ENCODE results near the gene CELA2A. TPM values are rescaled to one million over a fixed set of nuclear protein-coding genes. Genes with fewer than 3 reads are reported as not detected.
"Not testable (repeated sequence)": the region's sequence is repeated elsewhere in the genome, so short reads cannot be mapped to it uniquely, and the experiment has no call there.

Gene CELA2A
- total and polyA plus RNA-seq, 8 donors = 360 to 20,184 (median 3,756) TPM

DNA sequence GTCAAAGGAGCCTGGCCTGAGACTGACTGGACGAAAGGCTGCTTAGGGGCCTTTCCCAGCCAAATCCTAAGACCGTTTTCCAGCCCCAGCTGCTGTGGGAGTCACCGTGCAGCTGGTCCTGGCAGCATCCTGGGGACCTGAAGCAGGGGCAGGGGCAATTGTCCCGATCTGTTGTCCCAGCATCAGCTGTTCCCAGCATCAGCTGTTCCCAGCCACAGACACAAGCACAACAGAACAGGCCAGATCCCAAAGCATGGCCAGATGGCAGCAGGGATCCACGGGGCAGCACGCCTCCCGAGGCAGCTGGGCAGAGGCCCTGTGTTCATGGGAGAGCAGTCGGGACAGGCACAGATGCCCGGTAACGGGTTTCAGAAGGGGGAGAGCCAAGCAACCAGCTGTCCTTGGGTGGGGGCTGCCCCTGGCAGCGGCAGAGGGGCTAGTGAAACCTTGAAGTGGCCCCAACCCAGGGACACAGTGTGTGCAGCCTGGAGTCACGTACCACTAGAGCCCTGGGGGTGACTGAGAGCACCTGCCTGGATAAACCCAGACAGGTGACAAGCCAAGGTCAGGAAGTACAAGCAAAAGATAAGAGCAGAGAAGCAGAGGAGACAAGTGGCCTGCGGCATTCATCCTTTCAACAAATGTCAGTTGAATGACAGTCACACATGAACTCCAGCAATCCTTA, 32.7 kb downstream of the CELA2A start:
- ATAC-seq (peak; percentile 18 to 75 (median 68)), DNase-seq (peak in 1 of 6 donors; percentile 59), FAIRE-seq (no peak)
- Histone ChIP-seq H3K36me3 (peaks cover 0 to 24% (median 0%) of the 10 kb centered on the region in 3 donors), H3K4me3 (no peak overlapping the region), H3K27ac (peak overlapping the region; percentile 24 to 74 (median 40)), H3K9me3 (no peaks in the 10 kb centered on the region), H3K27me3 (no peaks in the 10 kb centered on the region), H3K4me1 (peaks cover 0 to 9% (median 5%) of the 10 kb centered on the region in 3 donors)
- intact Hi-C loops (cut with DNase I) = no loop called here
- TF ChIP-seq, protein P1, sequence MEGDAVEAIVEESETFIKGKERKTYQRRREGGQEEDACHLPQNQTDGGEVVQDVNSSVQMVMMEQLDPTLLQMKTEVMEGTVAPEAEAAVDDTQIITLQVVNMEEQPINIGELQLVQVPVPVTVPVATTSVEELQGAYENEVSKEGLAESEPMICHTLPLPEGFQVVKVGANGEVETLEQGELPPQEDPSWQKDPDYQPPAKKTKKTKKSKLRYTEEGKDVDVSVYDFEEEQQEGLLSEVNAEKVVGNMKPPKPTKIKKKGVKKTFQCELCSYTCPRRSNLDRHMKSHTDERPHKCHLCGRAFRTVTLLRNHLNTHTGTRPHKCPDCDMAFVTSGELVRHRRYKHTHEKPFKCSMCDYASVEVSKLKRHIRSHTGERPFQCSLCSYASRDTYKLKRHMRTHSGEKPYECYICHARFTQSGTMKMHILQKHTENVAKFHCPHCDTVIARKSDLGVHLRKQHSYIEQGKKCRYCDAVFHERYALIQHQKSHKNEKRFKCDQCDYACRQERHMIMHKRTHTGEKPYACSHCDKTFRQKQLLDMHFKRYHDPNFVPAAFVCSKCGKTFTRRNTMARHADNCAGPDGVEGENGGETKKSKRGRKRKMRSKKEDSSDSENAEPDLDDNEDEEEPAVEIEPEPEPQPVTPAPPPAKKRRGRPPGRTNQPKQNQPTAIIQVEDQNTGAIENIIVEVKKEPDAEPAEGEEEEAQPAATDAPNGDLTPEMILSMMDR (IDR thresholded peaks at IDR 0.05) = no peak
- 34 to 47% methylated on average over 11 to 13 of the region's 13 CpGs for WGBS, 2 donors

DNA sequence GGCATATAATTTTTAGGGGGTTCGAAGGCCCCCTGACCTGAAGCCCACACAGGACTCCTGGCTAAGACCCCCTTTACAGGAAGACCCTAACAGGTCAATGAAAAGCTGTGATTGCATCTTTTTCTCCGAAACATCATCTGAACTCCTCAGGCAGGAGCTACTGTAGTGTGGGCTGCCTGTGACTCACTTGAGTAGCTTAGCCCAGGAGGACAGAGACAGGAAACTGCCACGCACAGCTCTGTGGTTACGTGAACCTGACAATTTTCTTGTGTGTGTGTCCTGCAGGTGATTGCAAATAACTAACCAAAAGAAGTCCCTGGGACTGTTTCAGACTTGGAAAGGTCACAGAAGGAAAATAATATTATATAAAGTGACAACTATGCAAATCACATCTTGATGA, 34.5 kb downstream of the CELA2A start:
- intact Hi-C loops (cut with DNase I); H3K4me3 ChIP-seq; FAIRE-seq; H3K4me1 ChIP-seq; ATAC-seq; H3K27me3 ChIP-seq; H3K9me3 ChIP-seq; H3K27ac ChIP-seq; DNase-seq: not testable (repeated sequence)
- H3K36me3 ChIP-seq = peaks cover 0 to 19% (median 0%) of the 10 kb centered on the region in 3 donors
- 90 to 91% methylated on average over 4 of the region's 4 CpGs for WGBS, 2 donors

DNA sequence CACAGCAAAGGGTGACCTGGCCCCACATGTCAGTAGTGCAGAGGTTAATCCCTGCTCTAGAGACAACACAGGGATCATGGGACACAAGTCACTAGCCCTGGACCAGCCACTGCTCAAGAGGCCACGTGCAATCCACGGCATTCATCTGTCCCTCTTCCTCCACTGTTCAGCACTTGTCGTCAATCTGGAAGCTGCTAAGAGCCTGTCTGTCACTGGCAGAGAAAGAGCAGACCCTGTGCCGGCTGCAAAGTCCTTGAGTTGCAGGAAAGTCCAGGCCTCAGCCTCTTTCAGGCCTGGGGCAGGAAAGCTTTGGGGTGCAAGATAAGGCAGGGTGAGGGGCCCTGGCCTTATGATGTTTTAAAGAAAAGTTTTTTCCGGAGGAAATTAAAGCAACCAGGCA, 36.1 kb downstream of the CELA2A start:
- ATAC-seq (no peak), DNase-seq (no peak), FAIRE-seq (no peak)
- no peaks in the 10 kb centered on the region for H3K9me3 ChIP-seq
- H3K27ac ChIP-seq = no peak overlapping the region
- TF ChIP-seq, protein P1 (IDR thresholded peaks at IDR 0.05) = no peak
- H3K27me3 ChIP-seq = no peaks in the 10 kb centered on the region
- intact Hi-C loops (cut with DNase I) = no loop called here
- H3K4me3 ChIP-seq = no peak overlapping the region
- peaks cover 0 to 8% (median 0%) of the 10 kb centered on the region in 3 donors for H3K36me3 ChIP-seq
- peaks cover 0 to 9% (median 5%) of the 10 kb centered on the region in 3 donors for H3K4me1 ChIP-seq
- 42 to 44% methylated on average over 5 of the region's 5 CpGs for WGBS, 2 donors

DNA sequence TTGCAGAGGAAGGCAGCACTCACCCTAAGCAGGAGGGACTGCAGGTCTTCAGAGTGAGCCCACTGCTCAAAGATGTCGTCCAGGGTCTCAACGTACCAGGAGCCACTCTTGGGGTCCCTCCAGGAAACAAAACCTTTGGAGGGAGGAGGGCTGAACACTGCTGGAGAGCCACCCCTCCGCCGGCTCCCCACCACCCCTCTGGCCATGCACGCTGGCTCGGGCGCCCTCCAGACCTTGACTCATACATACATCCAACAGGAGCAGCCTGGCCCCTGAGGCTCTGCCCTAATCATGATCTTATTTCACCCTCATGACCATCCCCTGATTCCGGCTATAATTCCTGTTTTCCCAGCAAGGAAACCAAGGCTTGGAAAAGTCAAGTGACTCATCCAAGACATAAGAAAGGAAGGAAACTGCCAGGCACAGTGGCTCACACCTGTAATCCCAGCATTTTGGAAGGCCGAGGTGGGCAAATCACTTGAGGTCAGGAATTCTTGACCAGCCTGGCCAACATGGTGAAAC, 37.4 kb downstream of the CELA2A start:
- DNase-seq = no peak
- peaks cover 0 to 8% (median 0%) of the 10 kb centered on the region in 3 donors for H3K36me3 ChIP-seq
- H3K4me1 ChIP-seq = peaks cover 0 to 5% (median 0%) of the 10 kb centered on the region in 3 donors
- ATAC-seq = peak in 1 of 4 donors; percentile 8
- 58 to 62% methylated on average over 9 of the region's 9 CpGs for WGBS, 2 donors
- H3K27me3 ChIP-seq = no peaks in the 10 kb centered on the region
- no peak for FAIRE-seq
- no peak overlapping the region for H3K4me3 ChIP-seq
- intact Hi-C loops (cut with DNase I) = no loop called here
- H3K9me3 ChIP-seq = no peaks in the 10 kb centered on the region
- TF ChIP-seq, protein P1 (IDR thresholded peaks at IDR 0.05) = no peak
- H3K27ac ChIP-seq = peak overlapping the region in 1 of 4 donors; percentile 2

DNA sequence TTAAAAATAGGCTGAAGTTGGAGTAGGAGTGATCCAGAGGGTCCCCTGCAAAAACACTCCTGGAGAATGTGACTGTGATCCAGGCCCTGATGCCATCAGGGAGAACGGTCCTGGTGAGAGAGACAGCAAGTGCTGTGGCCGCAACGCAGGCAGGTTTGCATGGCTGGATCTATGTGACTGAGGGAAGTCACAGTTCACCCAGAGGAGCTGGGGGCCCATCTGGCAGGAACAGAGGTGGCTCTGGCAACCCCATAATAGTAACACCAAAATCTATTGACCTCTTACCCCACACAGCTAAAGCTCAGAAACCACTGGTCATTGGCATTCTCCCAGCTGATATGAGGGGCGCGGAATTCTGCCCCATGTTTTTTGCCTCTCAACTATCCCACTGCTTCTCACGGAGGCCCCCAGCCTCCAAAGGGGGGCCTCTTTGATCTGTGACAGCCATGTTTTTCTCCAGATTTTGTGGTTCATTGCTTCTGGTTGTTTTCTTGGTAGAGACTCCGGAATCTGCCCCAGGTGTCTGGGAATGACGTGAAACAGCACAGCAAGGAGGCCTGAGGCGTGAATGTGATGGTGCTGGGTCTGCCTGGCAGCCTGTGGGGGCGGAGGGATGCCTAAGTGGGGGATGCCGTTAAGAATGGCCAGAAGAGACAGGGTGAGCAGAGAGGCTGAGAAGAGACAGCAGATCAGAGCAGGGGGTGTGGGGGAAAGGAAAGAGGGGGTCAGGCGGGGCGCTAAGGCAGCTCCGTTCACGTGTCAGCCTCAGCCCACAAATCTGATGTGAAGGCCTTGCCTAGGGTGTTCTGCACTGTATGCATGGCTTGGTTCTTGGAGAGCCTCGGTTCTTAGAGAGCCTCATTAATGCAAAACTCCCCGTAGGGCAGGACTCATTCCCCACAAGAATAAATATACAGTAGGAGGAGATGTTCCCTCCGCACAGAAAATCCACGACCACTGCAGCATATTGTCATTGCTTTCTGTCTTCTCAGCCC, 43.9 kb downstream of the CELA2A start:
- no peak overlapping the region for H3K4me3 ChIP-seq
- peaks cover 0 to 6% (median under 1%) of the 10 kb centered on the region in 3 donors for H3K36me3 ChIP-seq
- FAIRE-seq (no peak), ATAC-seq (no peak), DNase-seq (no peak)
- 75% methylated on average over 19 of the region's 19 CpGs for WGBS, 2 donors
- H3K27ac ChIP-seq = no peak overlapping the region
- TF ChIP-seq, protein P1 (IDR thresholded peaks at IDR 0.05) = no peak
- no peaks in the 10 kb centered on the region for H3K27me3 ChIP-seq
- no peaks in the 10 kb centered on the region for H3K9me3 ChIP-seq
- intact Hi-C loops (cut with DNase I) = loop anchor here in 1 of 3 donors (10.0 kb wide), 1 partner anchor 186 kb away; no protein-coding TSS in a partner anchor
- peaks cover 0 to 8% (median 0%) of the 10 kb centered on the region in 3 donors for H3K4me1 ChIP-seq

Measured in pancreas (tissue), 10 donors.